ENCODE results near the gene TTC7B. TPM values are rescaled to one million over a fixed set of nuclear protein-coding genes. Genes with fewer than 3 reads are reported as not detected.

TTC7B gene
- total RNA-seq, 1 experiment from 2014 or later = 40.9 TPM

DNA sequence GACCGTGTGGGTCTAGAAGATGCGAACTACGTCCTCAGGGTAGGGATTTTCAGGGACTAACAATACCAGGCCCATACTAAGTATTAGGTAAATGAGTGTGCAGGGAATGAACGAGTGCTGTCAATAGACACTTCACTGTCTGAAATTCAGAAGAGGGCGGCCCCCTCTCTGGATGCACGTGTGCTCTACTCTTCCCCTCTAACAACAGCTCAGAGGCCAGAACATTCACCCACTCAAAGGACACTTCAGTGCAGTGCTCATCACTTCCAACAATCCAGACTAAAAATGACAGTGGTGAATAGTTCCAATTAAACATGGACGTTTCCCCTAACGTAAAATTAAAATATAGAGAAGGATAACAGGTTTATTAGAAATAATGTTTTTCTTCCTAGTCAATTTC is 219.5 kb downstream of the TTC7B start:
- DNase-seq (ENCODE audit: low read depth, low spot score) = no peak
- CTCF ChIA-PET = no interaction called here

DNA sequence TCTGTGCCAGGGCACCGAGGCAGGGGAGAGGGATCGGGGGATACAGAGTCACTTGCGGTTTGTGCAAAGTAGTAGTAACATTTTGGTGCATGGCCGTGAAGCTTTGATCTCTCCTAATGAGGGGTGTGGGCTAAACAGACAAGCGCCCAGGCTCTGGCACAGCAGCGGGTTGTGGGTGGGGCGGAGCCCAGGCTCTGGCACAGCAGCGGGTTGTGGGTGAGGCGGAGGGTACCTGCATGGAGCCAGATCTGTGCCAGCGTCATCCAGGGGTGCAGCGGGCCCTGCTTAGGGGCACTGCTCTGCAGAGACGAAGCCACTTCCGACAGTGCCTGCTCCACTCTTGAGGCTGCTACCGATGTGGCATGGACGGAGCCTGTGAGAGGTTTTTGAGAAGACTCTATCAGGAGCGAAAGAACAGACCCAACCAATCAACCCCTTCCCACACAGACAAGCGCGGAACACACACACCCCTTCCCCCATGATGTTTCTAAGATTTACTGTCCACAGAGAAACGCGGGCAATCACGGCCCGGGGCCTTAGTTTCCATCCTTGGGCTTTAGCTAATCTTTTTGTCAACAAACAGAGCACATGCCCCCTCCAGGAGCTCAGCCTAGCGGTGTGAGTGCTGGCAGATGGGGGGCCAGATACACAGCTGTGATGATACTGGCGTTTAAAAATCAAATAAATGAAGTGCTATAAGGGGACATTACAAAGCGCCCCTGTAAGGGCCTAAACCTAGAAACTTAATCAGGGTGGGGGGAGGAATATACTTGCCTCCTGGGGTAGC is 222.8 kb downstream of the TTC7B start:
- ChIA-PET CTCF (no interaction called here), POLR2A (no interaction called here)
- DNase-seq (ENCODE audit: low read depth, low spot score) (no peak), ATAC-seq (no peak)
- H3K36me3 ChIP-seq (ENCODE audit: control insufficient read depth, insufficient read depth, low read length) = no peaks in the 10 kb centered on the region
- in situ Hi-C loops (cut with HindIII; ENCODE audit: low pct_unique_long_range_greater_than_20kb, low sequenced_read_pairs) (no loop called here), intact Hi-C loops (cut with micrococcal nuclease; ENCODE audit: unreplicated experiment) (no loop called here)
- no peak overlapping the region for H3K27ac ChIP-seq (ENCODE audit: low read length)
- no peaks in the 10 kb centered on the region for H3K27me3 ChIP-seq (ENCODE audit: control insufficient read depth, insufficient read depth, low read length)
- H3K4me1 ChIP-seq (ENCODE audit: control insufficient read depth, insufficient read depth, low read length) = no peaks in the 10 kb centered on the region
- H3K9me3 ChIP-seq (ENCODE audit: control insufficient read depth, insufficient read depth, low read depth, low read length) = no peaks in the 10 kb centered on the region
- H3K4me3 ChIP-seq (ENCODE audit: low read depth in 2 of 2, low read length in 2 of 2) = no peak overlapping the region
- no TSS peak for BruUV-seq (replicated peaks)
- TF ChIP-seq, protein P1, sequence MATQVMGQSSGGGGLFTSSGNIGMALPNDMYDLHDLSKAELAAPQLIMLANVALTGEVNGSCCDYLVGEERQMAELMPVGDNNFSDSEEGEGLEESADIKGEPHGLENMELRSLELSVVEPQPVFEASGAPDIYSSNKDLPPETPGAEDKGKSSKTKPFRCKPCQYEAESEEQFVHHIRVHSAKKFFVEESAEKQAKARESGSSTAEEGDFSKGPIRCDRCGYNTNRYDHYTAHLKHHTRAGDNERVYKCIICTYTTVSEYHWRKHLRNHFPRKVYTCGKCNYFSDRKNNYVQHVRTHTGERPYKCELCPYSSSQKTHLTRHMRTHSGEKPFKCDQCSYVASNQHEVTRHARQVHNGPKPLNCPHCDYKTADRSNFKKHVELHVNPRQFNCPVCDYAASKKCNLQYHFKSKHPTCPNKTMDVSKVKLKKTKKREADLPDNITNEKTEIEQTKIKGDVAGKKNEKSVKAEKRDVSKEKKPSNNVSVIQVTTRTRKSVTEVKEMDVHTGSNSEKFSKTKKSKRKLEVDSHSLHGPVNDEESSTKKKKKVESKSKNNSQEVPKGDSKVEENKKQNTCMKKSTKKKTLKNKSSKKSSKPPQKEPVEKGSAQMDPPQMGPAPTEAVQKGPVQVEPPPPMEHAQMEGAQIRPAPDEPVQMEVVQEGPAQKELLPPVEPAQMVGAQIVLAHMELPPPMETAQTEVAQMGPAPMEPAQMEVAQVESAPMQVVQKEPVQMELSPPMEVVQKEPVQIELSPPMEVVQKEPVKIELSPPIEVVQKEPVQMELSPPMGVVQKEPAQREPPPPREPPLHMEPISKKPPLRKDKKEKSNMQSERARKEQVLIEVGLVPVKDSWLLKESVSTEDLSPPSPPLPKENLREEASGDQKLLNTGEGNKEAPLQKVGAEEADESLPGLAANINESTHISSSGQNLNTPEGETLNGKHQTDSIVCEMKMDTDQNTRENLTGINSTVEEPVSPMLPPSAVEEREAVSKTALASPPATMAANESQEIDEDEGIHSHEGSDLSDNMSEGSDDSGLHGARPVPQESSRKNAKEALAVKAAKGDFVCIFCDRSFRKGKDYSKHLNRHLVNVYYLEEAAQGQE (IDR thresholded peaks at IDR 0.05; ENCODE audit: insufficient read depth in 1 of 2, low read depth in 2 of 2, low read length in 1 of 2) = no peak
- TF ChIP-seq POLR2AphosphoS5 (IDR thresholded peaks at IDR 0.05; ENCODE audit: low read depth, low read length) (no peak), SIN3A (IDR thresholded peaks at IDR 0.05; ENCODE audit: borderline replicate concordance, insufficient read depth, low read depth, low read length) (no peak), TCF7L2 (IDR thresholded peaks at IDR 0.05; ENCODE audit: low read depth, low read length) (no peak)
- TF ChIP-seq, protein P2, sequence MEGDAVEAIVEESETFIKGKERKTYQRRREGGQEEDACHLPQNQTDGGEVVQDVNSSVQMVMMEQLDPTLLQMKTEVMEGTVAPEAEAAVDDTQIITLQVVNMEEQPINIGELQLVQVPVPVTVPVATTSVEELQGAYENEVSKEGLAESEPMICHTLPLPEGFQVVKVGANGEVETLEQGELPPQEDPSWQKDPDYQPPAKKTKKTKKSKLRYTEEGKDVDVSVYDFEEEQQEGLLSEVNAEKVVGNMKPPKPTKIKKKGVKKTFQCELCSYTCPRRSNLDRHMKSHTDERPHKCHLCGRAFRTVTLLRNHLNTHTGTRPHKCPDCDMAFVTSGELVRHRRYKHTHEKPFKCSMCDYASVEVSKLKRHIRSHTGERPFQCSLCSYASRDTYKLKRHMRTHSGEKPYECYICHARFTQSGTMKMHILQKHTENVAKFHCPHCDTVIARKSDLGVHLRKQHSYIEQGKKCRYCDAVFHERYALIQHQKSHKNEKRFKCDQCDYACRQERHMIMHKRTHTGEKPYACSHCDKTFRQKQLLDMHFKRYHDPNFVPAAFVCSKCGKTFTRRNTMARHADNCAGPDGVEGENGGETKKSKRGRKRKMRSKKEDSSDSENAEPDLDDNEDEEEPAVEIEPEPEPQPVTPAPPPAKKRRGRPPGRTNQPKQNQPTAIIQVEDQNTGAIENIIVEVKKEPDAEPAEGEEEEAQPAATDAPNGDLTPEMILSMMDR (IDR thresholded peaks at IDR 0.05) = no peak

More for the DNA sequence above, 219.5 kb downstream of the TTC7B start:
- Histone ChIP-seq H3K4me1 (ENCODE audit: control insufficient read depth, insufficient read depth, low read length) (no peaks in the 10 kb centered on the region), H3K36me3 (ENCODE audit: control insufficient read depth, insufficient read depth, low read length) (no peaks in the 10 kb centered on the region), H3K4me3 (ENCODE audit: low read depth in 2 of 2, low read length in 2 of 2) (no peak overlapping the region), H3K27ac (ENCODE audit: low read length) (no peak overlapping the region), H3K27me3 (ENCODE audit: control insufficient read depth, insufficient read depth, low read length) (no peaks in the 10 kb centered on the region), H3K9me3 (ENCODE audit: control insufficient read depth, insufficient read depth, low read depth, low read length) (no peaks in the 10 kb centered on the region)
- in situ Hi-C loops (cut with HindIII; ENCODE audit: low pct_unique_long_range_greater_than_20kb, low sequenced_read_pairs) = no loop called here
- TF ChIP-seq, protein P1 (IDR thresholded peaks at IDR 0.05; ENCODE audit: insufficient read depth in 1 of 2, low read depth in 2 of 2, low read length in 1 of 2) = no peak
- no peak for TF ChIP-seq POLR2AphosphoS5 (IDR thresholded peaks at IDR 0.05; ENCODE audit: low read depth, low read length)
- TF ChIP-seq SIN3A (IDR thresholded peaks at IDR 0.05; ENCODE audit: borderline replicate concordance, insufficient read depth, low read depth, low read length) = no peak
- no peak for TF ChIP-seq TCF7L2 (IDR thresholded peaks at IDR 0.05; ENCODE audit: low read depth, low read length)
- TF ChIP-seq, protein P2 (IDR thresholded peaks at IDR 0.05) = no peak
- intact Hi-C loops (cut with micrococcal nuclease; ENCODE audit: unreplicated experiment) = no loop called here
- ATAC-seq = no peak
- POLR2A ChIA-PET = interaction anchor here (0.5 kb wide), 1 partner anchor 214 kb away, joined by 9 read pairs; no protein-coding TSS in a partner anchor
- no TSS peak for BruUV-seq (replicated peaks)
